Lower lobe of right lung (tissue), 2 donors: Measurements from ENCODE around the gene RAD23A. TPM values are rescaled to one million over a fixed set of nuclear protein-coding genes. Genes with fewer than 3 reads are reported as not detected.

ENCODE experiments used
- ATAC-seq, 2 donors: fragments of 200-7000 bp; cut with Tn5 transposase; one replicate each; pipeline ENCODE4 v1.9.1; 2020 to 2022; ENCODE audit warnings: mild to moderate bottlenecking in 2 of 2, moderate library complexity in 2 of 2
- DNase-seq: peaks from one replicate; pipeline ENCODE4 v3.0.0-alpha.2; 2020
- H3K27ac ChIP-seq: fragments of 200-600 bp; one replicate; pipeline ENCODE4 v1.8.0; 2022
- H3K27me3 ChIP-seq: fragments of 200-600 bp; one replicate; pipeline ENCODE4 v1.8.0; 2022; ENCODE audit warnings: low read depth
- H3K36me3 ChIP-seq: fragments of 200-600 bp; one replicate; pipeline ENCODE4 v1.8.0; 2022; ENCODE audit warnings: mild to moderate bottlenecking
- H3K4me1 ChIP-seq: fragments of 200-600 bp; one replicate; pipeline ENCODE4 v1.8.0; 2022
- H3K4me3 ChIP-seq: fragments of 200-600 bp; one replicate; pipeline ENCODE4 v1.8.0; 2022; ENCODE audit warnings: mild to moderate bottlenecking
- H3K9me3 ChIP-seq: fragments of 200-600 bp; one replicate; pipeline ENCODE4 v1.8.0; 2022
- intact Hi-C: fragments of 100-400 bp; cut with DNase I; formaldehyde crosslinking; loops from one replicate; pipeline ENCODE4 v1.11.0; 2022
- total RNA-seq: library from RNA; stranded (reverse); fragmentation: NEBNext Ultra II Directional; extraction: Animal tissue kit (Norgen Biotek cat#: 25700); gene quantifications from one replicate; pipeline ENCODE4 v1.2.1, GENCODE V29; 2021
- TF ChIP-seq, protein P1 (sequence below): fragments of 200-600 bp; IDR thresholded peaks from one replicate; pipeline ENCODE4 v1.8.0; 2022; ENCODE audit warnings: antibody characterized with exemption, mild to moderate bottlenecking
- donor health status: DM: no; HTN: yes; CAD: no; lungs with severe emphysema.

RAD23A gene
- total RNA-seq, 1 donor from 2014 or later, result 93.3 TPM

DNA sequence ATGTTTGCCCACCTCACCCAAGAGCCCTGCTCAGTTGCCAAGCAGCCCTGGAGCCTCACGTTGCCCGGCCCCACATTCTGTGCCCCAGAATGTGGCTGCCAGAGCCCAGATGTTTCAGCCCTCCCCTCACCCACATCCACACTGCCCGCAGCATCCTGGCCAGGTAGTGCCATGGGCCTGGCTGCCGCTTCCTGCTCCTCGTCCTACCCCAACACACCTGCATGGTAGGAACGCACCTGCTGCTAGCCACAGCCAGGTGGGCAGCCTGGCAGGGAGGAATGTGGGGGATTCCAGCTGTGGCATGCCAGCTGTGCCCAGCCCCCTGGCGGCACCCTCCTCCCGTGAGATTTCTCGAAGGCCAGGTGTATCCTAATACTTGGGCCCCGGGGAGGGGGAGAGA lies 42.1 kb downstream of the RAD23A start:
- DNase-seq, result no peak
- Histone ChIP-seq H3K36me3 (no peaks in the 10 kb centered on the region), H3K27me3 (no peaks in the 10 kb centered on the region), H3K27ac (no peak overlapping the region), H3K4me1 (peaks cover 11% of the 10 kb centered on the region), H3K4me3 (no peak overlapping the region), H3K9me3 (no peaks in the 10 kb centered on the region)
- intact Hi-C loops, result no loop called here
- TF ChIP-seq, protein P1, sequence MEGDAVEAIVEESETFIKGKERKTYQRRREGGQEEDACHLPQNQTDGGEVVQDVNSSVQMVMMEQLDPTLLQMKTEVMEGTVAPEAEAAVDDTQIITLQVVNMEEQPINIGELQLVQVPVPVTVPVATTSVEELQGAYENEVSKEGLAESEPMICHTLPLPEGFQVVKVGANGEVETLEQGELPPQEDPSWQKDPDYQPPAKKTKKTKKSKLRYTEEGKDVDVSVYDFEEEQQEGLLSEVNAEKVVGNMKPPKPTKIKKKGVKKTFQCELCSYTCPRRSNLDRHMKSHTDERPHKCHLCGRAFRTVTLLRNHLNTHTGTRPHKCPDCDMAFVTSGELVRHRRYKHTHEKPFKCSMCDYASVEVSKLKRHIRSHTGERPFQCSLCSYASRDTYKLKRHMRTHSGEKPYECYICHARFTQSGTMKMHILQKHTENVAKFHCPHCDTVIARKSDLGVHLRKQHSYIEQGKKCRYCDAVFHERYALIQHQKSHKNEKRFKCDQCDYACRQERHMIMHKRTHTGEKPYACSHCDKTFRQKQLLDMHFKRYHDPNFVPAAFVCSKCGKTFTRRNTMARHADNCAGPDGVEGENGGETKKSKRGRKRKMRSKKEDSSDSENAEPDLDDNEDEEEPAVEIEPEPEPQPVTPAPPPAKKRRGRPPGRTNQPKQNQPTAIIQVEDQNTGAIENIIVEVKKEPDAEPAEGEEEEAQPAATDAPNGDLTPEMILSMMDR, result no peak
- no peak for ATAC-seq

DNA sequence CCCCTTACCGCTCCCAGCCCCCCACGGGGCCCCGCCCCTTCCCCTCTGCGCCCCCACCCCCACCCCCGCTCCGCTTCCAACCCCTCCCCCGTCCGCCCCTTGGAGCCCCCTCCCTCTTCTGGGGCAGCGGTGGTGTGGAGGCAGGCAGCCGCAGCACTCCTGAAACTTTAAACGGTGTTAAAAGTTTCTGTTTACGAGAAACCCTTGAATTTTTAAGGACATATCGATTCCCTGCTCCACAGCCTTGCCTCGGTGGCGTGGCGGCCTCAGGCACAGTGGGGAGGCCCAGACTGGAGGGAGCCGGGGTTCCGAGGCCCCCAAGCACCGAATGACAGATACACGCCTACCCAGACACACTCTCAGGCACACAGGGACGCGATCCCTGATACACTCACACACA lies 44.8 kb downstream of the RAD23A start:
- H3K36me3 ChIP-seq, result no peaks in the 10 kb centered on the region
- DNase-seq, result no peak
- H3K4me3 ChIP-seq, result no peak overlapping the region
- no peak for ATAC-seq
- no peaks in the 10 kb centered on the region for H3K9me3 ChIP-seq
- peaks cover 1% of the 10 kb centered on the region for H3K4me1 ChIP-seq
- H3K27me3 ChIP-seq, result no peaks in the 10 kb centered on the region
- TF ChIP-seq, protein P1, result no peak
- intact Hi-C loops, result no loop called here
- H3K27ac ChIP-seq, result no peak overlapping the region

DNA sequence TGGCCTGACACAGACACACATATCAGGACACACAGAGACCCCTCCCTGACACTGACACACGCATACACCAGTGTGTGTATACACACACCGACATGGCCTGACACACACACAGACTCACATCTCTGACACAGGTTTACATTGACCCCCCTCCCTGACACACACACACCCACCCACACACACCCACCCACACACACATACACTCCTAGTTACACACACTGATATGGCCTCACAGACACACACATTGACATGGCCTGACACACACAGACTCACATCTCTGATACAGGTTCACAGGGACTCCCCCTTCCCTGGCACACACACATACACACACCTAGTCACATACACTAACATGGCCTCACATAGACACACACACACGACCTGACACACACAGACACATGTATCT lies 45.2 kb downstream of the RAD23A start:
- no peak overlapping the region for H3K4me3 ChIP-seq
- H3K9me3 ChIP-seq, result no peaks in the 10 kb centered on the region
- no peaks in the 10 kb centered on the region for H3K4me1 ChIP-seq
- no peak for ATAC-seq
- no peak for DNase-seq
- H3K36me3 ChIP-seq, result no peaks in the 10 kb centered on the region
- H3K27ac ChIP-seq, result no peak overlapping the region
- intact Hi-C loops, result no loop called here
- TF ChIP-seq, protein P1, result no peak
- no peaks in the 10 kb centered on the region for H3K27me3 ChIP-seq

DNA sequence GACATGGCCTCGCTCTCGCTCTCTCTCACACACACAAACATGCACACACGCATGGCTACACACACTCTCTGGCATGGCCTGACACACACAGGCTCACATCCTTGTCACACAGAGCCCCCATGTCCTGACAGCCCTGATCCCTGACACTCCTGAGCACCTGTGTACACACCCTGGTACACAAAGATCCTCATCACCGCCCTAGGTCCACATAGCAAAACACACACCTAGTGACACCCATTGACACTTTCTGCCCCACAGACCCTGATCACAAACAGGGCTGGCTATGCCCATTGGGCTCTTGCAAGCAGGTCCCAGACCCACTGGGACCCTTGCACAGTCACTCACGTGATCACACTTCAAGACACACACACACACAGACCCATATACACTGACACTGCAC lies 45.6 kb downstream of the RAD23A start:
- H3K9me3 ChIP-seq, result no peaks in the 10 kb centered on the region
- ATAC-seq (no peak), DNase-seq (no peak)
- no peak overlapping the region for H3K4me3 ChIP-seq
- no peaks in the 10 kb centered on the region for H3K27me3 ChIP-seq
- intact Hi-C loops, result no loop called here
- no peaks in the 10 kb centered on the region for H3K36me3 ChIP-seq
- H3K27ac ChIP-seq, result no peak overlapping the region
- TF ChIP-seq, protein P1, result no peak
- no peaks in the 10 kb centered on the region for H3K4me1 ChIP-seq

DNA sequence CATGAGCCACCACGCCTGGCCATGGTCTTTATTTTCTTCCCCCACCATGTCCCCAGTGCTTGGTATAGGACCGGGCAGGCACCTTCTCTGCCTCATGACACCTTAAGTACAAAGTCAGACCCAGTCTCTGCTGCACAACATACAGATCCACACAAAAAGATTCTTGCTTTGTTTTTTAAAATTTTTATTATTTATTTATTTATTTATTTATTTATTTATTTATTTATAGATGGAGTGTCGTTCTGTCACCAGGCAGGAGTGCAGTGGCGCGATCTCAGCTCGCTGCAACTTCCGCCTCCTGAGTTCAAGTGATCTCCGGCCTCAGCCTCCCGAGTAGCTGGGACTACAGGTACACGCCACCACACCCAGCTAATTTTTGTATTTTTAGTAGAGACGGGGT lies 47.1 kb downstream of the RAD23A start:
- TF ChIP-seq, protein P1, result no peak
- Histone ChIP-seq H3K27me3 (no peaks in the 10 kb centered on the region), H3K27ac (no peak overlapping the region), H3K4me3 (no peak overlapping the region), H3K4me1 (peaks cover 12% of the 10 kb centered on the region), H3K9me3 (no peaks in the 10 kb centered on the region), H3K36me3 (no peaks in the 10 kb centered on the region)
- ATAC-seq (no peak), DNase-seq (no peak)
- intact Hi-C loops, result no loop called here

DNA sequence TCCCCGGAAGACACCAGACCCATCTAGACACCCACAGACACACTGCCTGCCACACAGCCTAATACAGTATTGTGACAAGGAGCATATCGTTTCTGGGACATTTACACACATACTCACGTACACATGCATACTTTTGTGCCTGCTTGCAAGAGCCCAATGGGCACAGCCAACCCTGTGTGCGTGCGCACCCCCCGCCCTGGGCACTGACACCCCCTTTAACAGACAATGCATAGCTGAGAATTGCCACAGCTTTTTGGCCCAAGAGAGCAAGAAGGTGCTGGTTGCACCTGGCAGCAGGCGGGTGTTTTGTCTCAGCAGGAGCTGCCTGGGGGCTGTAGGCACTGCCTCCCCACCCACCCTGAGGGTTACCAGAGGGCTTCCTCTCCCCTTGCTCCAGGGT lies 47.9 kb downstream of the RAD23A start:
- Histone ChIP-seq H3K4me3 (no peak overlapping the region), H3K27me3 (no peaks in the 10 kb centered on the region), H3K36me3 (peaks cover 2% of the 10 kb centered on the region), H3K4me1 (peaks cover 15% of the 10 kb centered on the region), H3K27ac (no peak overlapping the region), H3K9me3 (no peaks in the 10 kb centered on the region)
- TF ChIP-seq, protein P1, result no peak
- ATAC-seq (no peak), DNase-seq (no peak)
- intact Hi-C loops, result no loop called here
